Transverse colon (tissue), 4 donors: Measurements from ENCODE around the gene FNBP1L. TPM values are rescaled to one million over a fixed set of nuclear protein-coding genes. Genes with fewer than 3 reads are reported as not detected.
"Not testable (repeated sequence)": the region's sequence is repeated elsewhere in the genome, so short reads cannot be mapped to it uniquely, and the experiment has no call there.

Experiments used
- DNase-seq: peaks from one replicate; pipeline ENCODE4 v3.0.0-alpha.2; 2019
- H3K27ac ChIP-seq, 4 donors: fragments of 200-600 bp; sonication (generic); 2 replicates each; pipeline ENCODE4 v1.5.1; 2016 to 2018; ENCODE audit warnings: inconsistent platforms in 4 of 4
- H3K27me3 ChIP-seq: fragments of 200-600 bp; sonication (generic); 2 replicates; pipeline ENCODE4 v1.5.1; 2017; ENCODE audit warnings: inconsistent platforms
- H3K36me3 ChIP-seq, 4 donors: fragments of 200-600 bp; sonication (generic); 2 replicates each; pipeline ENCODE4 v1.5.1; 2017 to 2019; ENCODE audit warnings: inconsistent platforms in 4 of 4
- H3K4me1 ChIP-seq, 4 donors: fragments of 200-600 bp; sonication (generic); 2 replicates each; pipeline ENCODE4 v1.5.1; 2017 to 2020; ENCODE audit warnings: inconsistent platforms in 4 of 4
- H3K4me3 ChIP-seq, 4 donors: fragments of 200-600 bp; sonication (generic); 1 replicate in 1 of 4; 2 replicates in 3 of 4; pipeline versions ENCODE4 v1.5.1 to v1.6.1; 2017 to 2019; ENCODE audit warnings: inconsistent platforms in 4 of 4
- H3K9me3 ChIP-seq, 2 donors: fragments of 200-600 bp; sonication (generic); 2 replicates each; pipeline ENCODE4 v1.5.1; 2017 to 2019; ENCODE audit warnings: inconsistent platforms in 2 of 2
- EP300 ChIP-seq: sonication (generic); formaldehyde crosslinking; IDR thresholded peaks from one replicate; pipeline ENCODE4 v1.6.1; 2017; ENCODE audit warnings: antibody characterized with exemption, low read depth
- POLR2A ChIP-seq: fragments of 450-650 bp; IDR thresholded peaks from one replicate; pipeline ENCODE4 v1.6.1; 2016; ENCODE audit warnings: antibody characterized with exemption, mild to moderate bottlenecking, moderate library complexity
- POLR2AphosphoS5 ChIP-seq, 3 donors: sonication (generic); formaldehyde crosslinking; IDR thresholded peaks; one replicate each; pipeline ENCODE4 v1.6.1; 2016; ENCODE audit warnings: antibody characterized with exemption in 3 of 3
- WGBS, 2 donors: methylation state at CpG; one replicate each; pipeline ENCODE4 v1.1.5; 2018; ENCODE audit warnings: low coverage in 1 of 2; 5-methylcytosine and 5-hydroxymethylcytosine counted together
- in situ Hi-C, 4 donors: fragments of 200-750 bp; cut with MboI; loops; one replicate each; pipeline versions ENCODE4 v1.15.0 to v1.15.1; 2017; ENCODE audit warnings: low sequenced_read_pairs in 3 of 4, low pct_ligation_motif_present in 1 of 4, low pct_unique_long_range_greater_than_20kb in 1 of 4
- intact Hi-C: fragments of 100-400 bp; cut with DNase I; formaldehyde crosslinking; loops from one replicate; pipeline ENCODE4 v1.15.1; 2023; ENCODE audit warnings: low total_unique reads
- total RNA-seq, 4 donors: library from RNA; depleted of rRNA; stranded (reverse); fragments of >200 nt; gene quantifications; one replicate each; pipeline ENCODE4 v1.1.0, GENCODE V29; 2016
- TF ChIP-seq, protein P1 (sequence below), 5 experiments: fragments of 200-600 bp in 3 of 5; fragments of 450-650 bp in 2 of 5; sonication (generic) in 3 of 5; IDR thresholded peaks; 1 replicate in 2 of 5; 2 replicates in 3 of 5; pipeline ENCODE4 v1.5.1; 2016 to 2017; ENCODE audit warnings: antibody characterized with exemption in 5 of 5, inconsistent platforms in 3 of 5, mild to moderate bottlenecking in 2 of 5, moderate library complexity in 1 of 5

The FNBP1L gene
- total RNA-seq, 4 donors from 2014 or later = 31.0 to 69.4 (median 49.0) TPM

DNA sequence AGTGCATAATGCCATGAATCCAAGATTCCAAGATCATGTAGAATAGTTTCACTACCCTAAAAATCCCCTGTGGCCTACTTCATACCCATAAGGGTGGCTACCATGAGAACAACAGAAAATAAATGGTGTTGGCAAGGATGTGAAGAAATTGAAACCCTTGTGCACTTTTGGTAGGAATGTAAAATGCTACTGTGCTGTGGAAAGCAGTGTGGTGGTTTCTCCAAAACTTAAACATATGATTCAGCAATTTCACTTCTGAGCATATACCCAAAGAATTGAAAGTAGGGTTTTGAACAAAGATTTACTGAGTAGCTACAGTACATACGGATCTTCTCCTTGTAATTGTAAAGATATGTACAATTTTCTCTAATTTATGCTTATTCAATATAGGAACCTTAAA is 16.0 kb downstream of the FNBP1L start:
- Histone ChIP-seq H3K27me3 (no peaks in the 10 kb centered on the region), H3K4me3 (no peak overlapping the region), H3K36me3 (no peaks in the 10 kb centered on the region), H3K9me3 (peaks cover 0 to 5% of the 10 kb centered on the region in 2 donors), H3K4me1 (no peaks in the 10 kb centered on the region), H3K27ac (no peak overlapping the region)
- 86 to 100% methylated on average over 1 of the region's 1 CpG for WGBS, 2 donors
- no peak for DNase-seq
- TF ChIP-seq EP300 = no peak
- intact Hi-C loops (no loop called here), in situ Hi-C loops (no loop called here)

DNA sequence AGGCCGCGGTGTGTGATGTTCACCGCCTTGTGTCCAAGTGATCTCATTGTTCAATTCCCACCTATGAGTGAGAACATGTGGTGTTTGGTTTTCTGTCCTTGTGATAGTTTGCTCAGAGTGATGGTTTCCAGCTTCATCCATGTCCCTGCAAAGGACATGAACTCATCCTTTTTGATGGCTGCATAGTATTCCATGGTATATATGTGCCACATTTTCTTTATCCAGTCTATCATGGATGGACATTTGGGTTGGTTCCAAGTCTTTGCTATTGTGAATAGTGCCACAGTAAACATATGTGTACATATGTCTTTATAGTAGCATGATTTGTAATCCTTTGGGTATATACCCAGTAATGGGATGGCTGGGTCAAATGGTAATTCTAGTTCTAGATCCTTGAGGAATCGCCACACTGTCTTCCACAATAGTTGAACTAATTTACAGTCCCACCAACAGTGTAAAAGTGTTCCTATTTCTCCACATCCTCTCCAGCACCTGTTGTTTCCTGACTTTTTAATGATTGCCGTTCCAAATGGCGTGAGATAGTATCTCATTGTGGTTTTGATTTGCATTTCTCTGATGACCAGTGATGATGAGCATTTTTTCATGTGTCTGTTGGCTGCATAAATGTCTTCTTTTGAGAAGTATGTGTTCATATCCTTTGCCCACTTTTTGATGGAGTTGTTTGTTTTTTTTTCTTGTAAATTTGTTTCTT is 17.6 kb downstream of the FNBP1L start:
- H3K27ac ChIP-seq, H3K4me3 ChIP-seq, intact Hi-C loops, H3K36me3 ChIP-seq, in situ Hi-C loops, DNase-seq, H3K27me3 ChIP-seq, H3K9me3 ChIP-seq, H3K4me1 ChIP-seq: not testable (repeated sequence)
- 77 to 80% methylated on average over 2 to 6 of the region's 6 CpGs for WGBS, 2 donors

DNA sequence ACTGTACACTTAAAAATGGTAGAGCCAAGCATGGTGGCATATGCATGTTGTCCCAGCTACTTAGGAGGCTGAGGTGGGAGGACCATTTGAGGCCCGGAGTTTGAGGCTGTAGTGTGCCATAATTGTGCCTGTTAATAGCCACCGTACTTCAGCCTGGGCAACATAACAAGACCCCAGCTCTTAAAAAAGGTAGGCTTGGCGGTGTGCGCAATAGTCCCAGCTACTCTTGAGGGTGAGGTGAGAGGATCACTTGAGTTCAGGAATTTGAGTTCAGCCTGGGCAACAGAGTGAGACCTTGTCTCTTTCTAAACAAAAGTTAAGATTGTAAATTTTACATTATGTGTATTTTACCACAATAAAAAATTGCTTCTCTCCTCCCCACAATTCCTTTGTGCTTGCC is 19.7 kb downstream of the FNBP1L start:
- H3K27ac ChIP-seq = no peak overlapping the region
- in situ Hi-C loops = no loop called here
- no peaks in the 10 kb centered on the region for H3K27me3 ChIP-seq
- TF ChIP-seq, protein P1, sequence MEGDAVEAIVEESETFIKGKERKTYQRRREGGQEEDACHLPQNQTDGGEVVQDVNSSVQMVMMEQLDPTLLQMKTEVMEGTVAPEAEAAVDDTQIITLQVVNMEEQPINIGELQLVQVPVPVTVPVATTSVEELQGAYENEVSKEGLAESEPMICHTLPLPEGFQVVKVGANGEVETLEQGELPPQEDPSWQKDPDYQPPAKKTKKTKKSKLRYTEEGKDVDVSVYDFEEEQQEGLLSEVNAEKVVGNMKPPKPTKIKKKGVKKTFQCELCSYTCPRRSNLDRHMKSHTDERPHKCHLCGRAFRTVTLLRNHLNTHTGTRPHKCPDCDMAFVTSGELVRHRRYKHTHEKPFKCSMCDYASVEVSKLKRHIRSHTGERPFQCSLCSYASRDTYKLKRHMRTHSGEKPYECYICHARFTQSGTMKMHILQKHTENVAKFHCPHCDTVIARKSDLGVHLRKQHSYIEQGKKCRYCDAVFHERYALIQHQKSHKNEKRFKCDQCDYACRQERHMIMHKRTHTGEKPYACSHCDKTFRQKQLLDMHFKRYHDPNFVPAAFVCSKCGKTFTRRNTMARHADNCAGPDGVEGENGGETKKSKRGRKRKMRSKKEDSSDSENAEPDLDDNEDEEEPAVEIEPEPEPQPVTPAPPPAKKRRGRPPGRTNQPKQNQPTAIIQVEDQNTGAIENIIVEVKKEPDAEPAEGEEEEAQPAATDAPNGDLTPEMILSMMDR (IDR thresholded peaks at IDR 0.05) = no peak
- no peak for TF ChIP-seq EP300
- TF ChIP-seq POLR2AphosphoS5 (IDR thresholded peaks at IDR 0.05) = no peak
- TF ChIP-seq POLR2A = no peak
- 97 to 100% methylated on average over 4 of the region's 4 CpGs for WGBS, 2 donors
- H3K9me3 ChIP-seq = peaks cover 0 to 5% of the 10 kb centered on the region in 2 donors
- no peak for DNase-seq
- no peaks in the 10 kb centered on the region for H3K36me3 ChIP-seq
- intact Hi-C loops = no loop called here
- peaks cover 0 to 6% (median 2%) of the 10 kb centered on the region in 4 donors for H3K4me1 ChIP-seq
- no peak overlapping the region for H3K4me3 ChIP-seq

DNA sequence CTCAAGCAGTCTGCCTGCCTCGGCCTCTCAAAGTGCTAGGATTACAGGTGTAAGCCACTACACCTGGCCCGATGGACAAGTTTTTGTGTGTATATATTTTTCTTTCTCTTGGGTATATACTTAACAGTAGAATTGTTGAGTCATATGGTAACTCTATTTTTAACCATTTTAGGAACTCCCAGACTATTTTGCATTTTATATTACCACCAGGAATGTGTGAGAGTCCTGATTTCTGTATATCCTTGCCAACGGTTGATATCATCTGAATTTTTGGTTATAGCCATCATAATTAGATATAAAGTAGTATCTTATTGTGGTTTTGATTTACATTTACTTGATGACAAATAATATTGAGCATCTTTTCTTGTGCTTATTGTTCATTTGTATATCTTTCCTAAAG is 20.7 kb downstream of the FNBP1L start:
- TF ChIP-seq POLR2AphosphoS5 (IDR thresholded peaks at IDR 0.05) = no peak
- no peak for TF ChIP-seq EP300
- TF ChIP-seq, protein P1 (IDR thresholded peaks at IDR 0.05) = no peak
- peaks cover 0 to 6% (median 4%) of the 10 kb centered on the region in 4 donors for H3K4me1 ChIP-seq
- intact Hi-C loops (no loop called here), in situ Hi-C loops (no loop called here)
- peaks cover 0 to 5% of the 10 kb centered on the region in 2 donors for H3K9me3 ChIP-seq
- 74 to 90% methylated on average over 3 of the region's 3 CpGs for WGBS, 2 donors
- H3K27ac ChIP-seq = no peak overlapping the region
- H3K27me3 ChIP-seq = no peaks in the 10 kb centered on the region
- no peak overlapping the region for H3K4me3 ChIP-seq
- no peaks in the 10 kb centered on the region for H3K36me3 ChIP-seq
- no peak for DNase-seq

DNA sequence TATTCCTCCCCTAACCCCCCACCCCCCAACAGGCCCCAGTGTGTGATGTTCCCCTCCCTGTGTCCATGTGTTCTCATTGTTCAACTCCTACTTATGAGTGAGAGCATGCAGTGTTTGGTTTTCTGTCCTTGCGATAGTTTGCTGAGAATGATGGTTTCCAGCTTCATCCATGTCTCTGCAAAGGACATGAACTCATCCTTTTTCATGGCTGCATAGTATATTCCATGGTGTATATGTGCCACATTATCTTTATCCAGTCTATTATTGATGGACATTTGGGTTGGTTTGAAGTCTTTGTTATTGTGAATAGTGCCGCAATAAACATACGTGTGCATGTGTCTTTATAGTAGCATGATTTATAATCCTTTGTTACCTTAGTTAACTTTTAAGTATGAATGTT is 21.3 kb downstream of the FNBP1L start:
- intact Hi-C loops, DNase-seq, H3K36me3 ChIP-seq, H3K9me3 ChIP-seq, H3K27me3 ChIP-seq, H3K4me1 ChIP-seq, H3K4me3 ChIP-seq, in situ Hi-C loops, H3K27ac ChIP-seq: not testable (repeated sequence)
- WGBS, 2 donors = 94 to 95% methylated on average over 2 to 3 of the region's 3 CpGs

DNA sequence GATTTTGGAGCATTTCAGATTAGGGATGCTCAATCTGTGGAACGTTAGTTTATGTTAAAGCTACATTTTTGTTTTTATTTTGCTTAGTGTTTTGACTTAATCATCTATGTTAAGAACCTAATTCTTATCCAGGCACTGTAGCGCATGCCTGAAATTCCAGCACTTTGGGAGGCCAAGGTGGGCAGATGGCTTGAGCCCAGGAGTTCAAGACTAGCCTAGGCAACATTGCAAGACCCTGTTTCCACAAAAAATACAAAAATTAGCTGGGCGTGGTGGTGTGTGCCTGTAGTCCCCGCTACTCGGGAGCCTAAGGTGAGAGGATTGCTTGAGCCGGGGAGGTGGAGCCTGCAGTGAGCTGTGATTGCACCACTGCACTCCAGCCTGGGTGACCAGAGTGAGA is 23.4 kb downstream of the FNBP1L start:
- no peak for DNase-seq
- no peak overlapping the region for H3K27ac ChIP-seq
- H3K4me3 ChIP-seq = no peak overlapping the region
- no peaks in the 10 kb centered on the region for H3K27me3 ChIP-seq
- 94 to 100% methylated on average over 1 to 6 of the region's 6 CpGs for WGBS, 2 donors
- intact Hi-C loops (no loop called here), in situ Hi-C loops (no loop called here)
- TF ChIP-seq EP300 (no peak), POLR2A (no peak), POLR2AphosphoS5 (IDR thresholded peaks at IDR 0.05) (no peak)
- TF ChIP-seq, protein P1 (IDR thresholded peaks at IDR 0.05) = no peak
- H3K9me3 ChIP-seq = no peaks in the 10 kb centered on the region
- H3K36me3 ChIP-seq = no peaks in the 10 kb centered on the region
- peaks cover 0 to 6% (median 4%) of the 10 kb centered on the region in 4 donors for H3K4me1 ChIP-seq
